Measurements from ENCODE around the gene PRDX2. TPM values are rescaled to one million over a fixed set of nuclear protein-coding genes. Genes with fewer than 3 reads are reported as not detected.

PRDX2 gene
- total and polyA plus RNA-seq, 2 donors (not counting 3 experiments of a cell fraction or from before 2014, with no cell fraction given) = 247 to 492 TPM

DNA sequence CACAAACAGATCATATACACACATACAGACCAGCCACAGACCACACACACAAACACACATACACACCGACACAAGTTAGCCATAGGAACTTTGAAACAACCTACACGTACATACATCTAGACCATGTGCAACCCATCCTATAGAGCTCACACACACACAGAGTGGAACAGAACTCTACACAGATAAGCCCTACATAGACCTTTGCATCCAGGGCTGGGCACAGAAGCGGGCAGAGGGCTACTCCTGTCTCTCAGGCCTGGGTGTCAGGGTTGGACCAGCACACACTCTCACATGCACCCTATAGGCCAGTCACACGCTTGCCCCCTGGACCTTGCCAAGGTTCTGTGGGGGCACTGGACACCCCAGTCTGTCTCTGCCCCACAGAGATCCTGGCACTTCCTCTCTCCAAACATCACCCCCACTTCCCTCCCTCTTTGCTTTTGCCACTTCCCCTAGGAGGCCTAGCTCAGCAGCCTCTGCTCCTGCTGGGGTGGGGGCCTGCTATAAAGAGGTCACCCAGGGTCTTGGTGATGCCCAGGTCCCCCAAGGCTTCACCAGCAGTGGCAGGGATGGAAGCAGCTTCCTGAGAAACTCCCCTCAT, 16.1 kb downstream of the PRDX2 start:
- H3K36me3 ChIP-seq (ENCODE audit: control insufficient read depth in 2 of 2, extremely low read depth in 1 of 2, insufficient read depth in 2 of 2, low read length in 2 of 2) = no peaks in the 10 kb centered on the region
- intact Hi-C loops (cut with micrococcal nuclease) = loop anchor here (10.0 kb wide), 1 partner anchor 149 kb away; the partner anchor contains the start of genes CALR and FARSA
- FAIRE-seq (no peak), DNase-seq (ENCODE audit: low read depth, low spot score) (no peak)
- H3K9me1 ChIP-seq (replicated peaks; ENCODE audit: control insufficient read depth, extremely low read depth, insufficient read depth, low read length) = no peaks in the 10 kb centered on the region
- H3K9me3 ChIP-seq (replicated peaks; ENCODE audit: control insufficient read depth, insufficient read depth, low read length) = no peaks in the 10 kb centered on the region
- no peak overlapping the region for H3K4me3 ChIP-seq (replicated peaks in 1 of 3; ENCODE audit: insufficient read depth in 1 of 3, low read depth in 1 of 3, low read length in 3 of 3)
- no peak overlapping the region for H3K9ac ChIP-seq (replicated peaks; ENCODE audit: extremely low read depth, insufficient read depth, low read length)
- H3K4me1 ChIP-seq (ENCODE audit: control insufficient read depth, extremely low read depth, insufficient read depth, low read length) = peaks cover 28% of the 10 kb centered on the region
- no peak for TF ChIP-seq POLR2AphosphoS5 (IDR thresholded peaks at IDR 0.05; ENCODE audit: insufficient read depth, low read depth, low read length)
- TF ChIP-seq, protein P1, sequence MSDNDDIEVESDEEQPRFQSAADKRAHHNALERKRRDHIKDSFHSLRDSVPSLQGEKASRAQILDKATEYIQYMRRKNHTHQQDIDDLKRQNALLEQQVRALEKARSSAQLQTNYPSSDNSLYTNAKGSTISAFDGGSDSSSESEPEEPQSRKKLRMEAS (IDR thresholded peaks at IDR 0.05; ENCODE audit: insufficient read depth, insufficient read length) = no peak
- TF ChIP-seq, protein P2, sequence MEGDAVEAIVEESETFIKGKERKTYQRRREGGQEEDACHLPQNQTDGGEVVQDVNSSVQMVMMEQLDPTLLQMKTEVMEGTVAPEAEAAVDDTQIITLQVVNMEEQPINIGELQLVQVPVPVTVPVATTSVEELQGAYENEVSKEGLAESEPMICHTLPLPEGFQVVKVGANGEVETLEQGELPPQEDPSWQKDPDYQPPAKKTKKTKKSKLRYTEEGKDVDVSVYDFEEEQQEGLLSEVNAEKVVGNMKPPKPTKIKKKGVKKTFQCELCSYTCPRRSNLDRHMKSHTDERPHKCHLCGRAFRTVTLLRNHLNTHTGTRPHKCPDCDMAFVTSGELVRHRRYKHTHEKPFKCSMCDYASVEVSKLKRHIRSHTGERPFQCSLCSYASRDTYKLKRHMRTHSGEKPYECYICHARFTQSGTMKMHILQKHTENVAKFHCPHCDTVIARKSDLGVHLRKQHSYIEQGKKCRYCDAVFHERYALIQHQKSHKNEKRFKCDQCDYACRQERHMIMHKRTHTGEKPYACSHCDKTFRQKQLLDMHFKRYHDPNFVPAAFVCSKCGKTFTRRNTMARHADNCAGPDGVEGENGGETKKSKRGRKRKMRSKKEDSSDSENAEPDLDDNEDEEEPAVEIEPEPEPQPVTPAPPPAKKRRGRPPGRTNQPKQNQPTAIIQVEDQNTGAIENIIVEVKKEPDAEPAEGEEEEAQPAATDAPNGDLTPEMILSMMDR (IDR thresholded peaks at IDR 0.05; ENCODE audit: extremely low read depth in 1 of 2, insufficient read depth in 1 of 2, low read depth in 1 of 2, low read length in 2 of 2) = no peak
- TF ChIP-seq JUN (IDR thresholded peaks at IDR 0.05; ENCODE audit: borderline replicate concordance, insufficient read depth, insufficient read length, low read depth) = no peak
- TF ChIP-seq EZH2 (IDR thresholded peaks at IDR 0.05; ENCODE audit: borderline replicate concordance, low read depth, low read length, severe bottlenecking) = no peak
- TF ChIP-seq MYC (IDR thresholded peaks at IDR 0.05; ENCODE audit: low read depth, low read length) = no peak
- TF ChIP-seq POLR2A (IDR thresholded peaks at IDR 0.05; ENCODE audit: low read depth, low read length) = no peak
- no peak for TF ChIP-seq FOS (IDR thresholded peaks at IDR 0.05; ENCODE audit: borderline replicate concordance, insufficient read depth, low read length)
- no peak for TF ChIP-seq GATA2 (IDR thresholded peaks at IDR 0.05; ENCODE audit: insufficient read depth, insufficient read length, low read depth, low read length)
- no peaks in the 10 kb centered on the region for H4K20me1 ChIP-seq (replicated peaks; ENCODE audit: control insufficient read depth, extremely low read depth, insufficient read depth, low read length)
- dilution Hi-C loops (cut with MboI; ENCODE audit: extremely low pct_ligation_motif_present, low sequenced_read_pairs) = no loop called here
- BruUV-seq (replicated peaks) = no TSS peak
- peak overlapping the region; percentile 7 for H2AFZ ChIP-seq (ENCODE audit: low read depth, low read length)
- no peak overlapping the region for H3K27ac ChIP-seq (ENCODE audit: insufficient read depth, low read depth, low read length)
- no peaks in the 10 kb centered on the region for H3K27me3 ChIP-seq (ENCODE audit: control insufficient read depth in 2 of 2, insufficient read depth in 2 of 2, low read length in 2 of 2)
- no peak overlapping the region for H3K4me2 ChIP-seq (ENCODE audit: insufficient read depth, low read length)
- ChIA-PET CTCF (interaction anchor here (1.0 to 4.7 kb wide), 3 partner anchors 8 to 62 kb away, joined by 3 to 48 read pairs (median 3); no protein-coding TSS in a partner anchor), POLR2A (no interaction called here)
- no peaks in the 10 kb centered on the region for H3K79me2 ChIP-seq (ENCODE audit: control insufficient read depth, insufficient read depth, low read length)

Measured in endothelial cell of umbilical vein (primary cell).